ENCODE data around the gene LPCAT4.
"Not testable (repeated sequence)": the region's sequence is repeated elsewhere in the genome, so short reads cannot be mapped to it uniquely, and the experiment has no call there.

Gene LPCAT4, protein sequence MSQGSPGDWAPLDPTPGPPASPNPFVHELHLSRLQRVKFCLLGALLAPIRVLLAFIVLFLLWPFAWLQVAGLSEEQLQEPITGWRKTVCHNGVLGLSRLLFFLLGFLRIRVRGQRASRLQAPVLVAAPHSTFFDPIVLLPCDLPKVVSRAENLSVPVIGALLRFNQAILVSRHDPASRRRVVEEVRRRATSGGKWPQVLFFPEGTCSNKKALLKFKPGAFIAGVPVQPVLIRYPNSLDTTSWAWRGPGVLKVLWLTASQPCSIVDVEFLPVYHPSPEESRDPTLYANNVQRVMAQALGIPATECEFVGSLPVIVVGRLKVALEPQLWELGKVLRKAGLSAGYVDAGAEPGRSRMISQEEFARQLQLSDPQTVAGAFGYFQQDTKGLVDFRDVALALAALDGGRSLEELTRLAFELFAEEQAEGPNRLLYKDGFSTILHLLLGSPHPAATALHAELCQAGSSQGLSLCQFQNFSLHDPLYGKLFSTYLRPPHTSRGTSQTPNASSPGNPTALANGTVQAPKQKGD

GRCh38 chr15:34367101-34368081 lies at the start of gene LPCAT4:
Gene LPCAT4 (minus strand): TSS chr15:34367196. CDS start chr15:34367100, 96 bp downstream.
- peak; percentile 88 for DNase-seq

DNA sequence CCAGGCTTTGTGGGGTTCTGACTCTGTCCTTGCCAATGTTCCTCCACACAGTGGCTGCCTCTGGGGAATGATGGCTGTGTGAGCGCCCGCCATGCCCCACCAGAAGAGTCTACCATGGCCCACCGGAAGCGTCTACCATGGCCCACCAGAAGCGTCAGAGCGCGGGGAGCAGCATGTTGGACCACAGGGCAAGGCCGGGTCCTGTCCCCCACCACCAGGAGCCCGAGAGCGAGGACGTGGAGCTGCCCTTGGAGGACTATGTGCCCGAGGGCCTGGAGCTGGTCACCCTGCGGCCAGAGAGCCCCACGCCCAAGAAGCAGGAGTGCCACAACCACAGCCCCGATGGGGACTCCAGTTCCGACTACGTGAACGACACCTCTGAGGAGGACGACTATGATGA lies 42.5 kb upstream of the LPCAT4 start:
- DNase-seq = not testable (repeated sequence)

GRCh38 chr15:34408973-34409372 lies 42.0 kb upstream of the LPCAT4 start:
- not testable (repeated sequence) for DNase-seq

DNA sequence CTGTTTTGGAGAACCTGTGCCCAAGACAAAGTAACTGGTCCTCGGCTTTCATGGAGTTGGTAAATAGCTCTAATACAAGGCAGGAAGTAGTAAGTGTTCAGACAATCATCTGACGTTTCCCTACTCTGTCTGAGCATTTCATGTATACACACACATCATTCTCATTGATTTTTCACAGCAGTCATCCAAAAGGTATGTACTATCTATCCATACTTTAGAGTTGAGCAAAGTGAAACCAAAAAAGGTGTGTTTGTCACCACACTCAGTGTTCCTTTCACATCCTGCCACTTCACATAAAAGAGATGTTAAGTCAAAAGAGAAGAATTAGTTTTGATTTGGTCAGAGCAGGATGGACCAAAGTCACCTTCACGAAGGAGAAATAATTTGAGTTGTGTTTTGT lies 36.9 kb upstream of the LPCAT4 start:
- not testable (repeated sequence) for DNase-seq

DNA sequence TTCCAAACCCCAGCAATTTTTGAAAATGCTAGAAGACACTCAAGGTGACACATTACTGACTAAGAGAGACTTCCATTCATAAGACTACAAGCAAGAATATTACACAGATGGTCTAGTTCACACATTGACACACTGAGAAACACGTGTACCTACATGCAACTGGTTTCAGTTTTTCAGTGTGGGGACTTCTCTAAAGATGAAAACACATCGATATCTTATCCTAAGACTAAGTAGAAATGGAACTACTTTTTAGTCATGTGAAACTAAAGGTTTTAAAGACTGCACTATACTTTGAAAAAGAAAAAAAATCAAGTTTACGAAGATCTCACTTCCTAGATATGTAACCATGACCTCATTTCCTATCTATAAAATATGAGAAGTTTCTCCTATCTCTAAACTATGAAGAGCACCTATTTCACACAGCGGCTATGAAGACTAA lies 36.2 kb upstream of the LPCAT4 start:
- DNase-seq = not testable (repeated sequence)

GRCh38 chr15:34397637-34398259 lies 30.8 kb upstream of the LPCAT4 start:
- DNase-seq = not testable (repeated sequence)

GRCh38 chr15:34392981-34393380 lies 26.0 kb upstream of the LPCAT4 start:
- DNase-seq = not testable (repeated sequence)

GRCh38 chr15:34389594-34390086 lies 22.6 kb upstream of the LPCAT4 start:
- DNase-seq = not testable (repeated sequence)

- not testable (repeated sequence) for DNase-seq
Measured at GRCh38 chr15:34381829-34382521, 15.0 kb upstream of the LPCAT4 start.

DNA sequence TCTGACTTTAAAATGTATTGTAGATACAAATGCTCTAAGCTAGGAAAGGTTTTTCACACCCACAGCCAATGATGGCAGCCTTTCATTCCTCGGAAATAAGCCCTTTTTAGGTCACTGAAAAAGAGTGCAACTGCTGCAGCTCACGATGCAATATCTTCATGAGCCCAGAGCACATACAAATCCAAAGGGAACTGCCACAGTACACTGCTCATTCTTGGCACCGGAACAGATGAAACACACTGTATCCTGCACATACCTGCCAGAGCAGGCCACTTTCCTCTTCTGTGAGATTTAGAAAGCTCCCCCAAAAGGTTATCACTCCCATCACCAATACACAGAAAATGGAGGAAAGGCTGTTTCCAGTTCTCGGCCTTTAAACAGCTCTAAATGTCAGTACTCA lies 13.5 kb upstream of the LPCAT4 start:
- DNase-seq = not testable (repeated sequence)

DNA sequence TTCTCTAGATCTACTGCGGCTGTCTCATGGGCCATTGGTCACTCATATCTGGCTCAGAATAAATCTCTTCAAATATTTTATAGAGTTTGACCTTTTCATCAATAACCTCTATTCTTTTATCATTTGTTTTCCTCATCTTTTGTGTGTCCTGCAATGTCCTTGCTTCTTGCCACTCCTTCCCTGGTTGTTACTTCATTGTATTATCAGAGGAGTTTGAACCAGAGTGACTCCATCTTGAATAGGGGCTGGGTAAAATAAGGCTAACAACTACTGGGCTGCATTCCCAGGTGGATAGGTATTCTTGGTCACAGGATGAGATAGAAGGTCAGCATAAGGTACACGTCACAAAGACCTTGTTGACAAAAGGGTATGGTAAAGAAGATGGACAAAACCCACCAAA lies 9.9 kb upstream of the LPCAT4 start:
- DNase-seq = no peak

GRCh38 chr15:34375541-34375940 lies 8.5 kb upstream of the LPCAT4 start:
- not testable (repeated sequence) for DNase-seq

- no peak for DNase-seq
Measured at GRCh38 chr15:34374816-34375215, 7.8 kb upstream of the LPCAT4 start.

GRCh38 chr15:34373951-34374350 lies 7.0 kb upstream of the LPCAT4 start:
- no peak for DNase-seq

DNA sequence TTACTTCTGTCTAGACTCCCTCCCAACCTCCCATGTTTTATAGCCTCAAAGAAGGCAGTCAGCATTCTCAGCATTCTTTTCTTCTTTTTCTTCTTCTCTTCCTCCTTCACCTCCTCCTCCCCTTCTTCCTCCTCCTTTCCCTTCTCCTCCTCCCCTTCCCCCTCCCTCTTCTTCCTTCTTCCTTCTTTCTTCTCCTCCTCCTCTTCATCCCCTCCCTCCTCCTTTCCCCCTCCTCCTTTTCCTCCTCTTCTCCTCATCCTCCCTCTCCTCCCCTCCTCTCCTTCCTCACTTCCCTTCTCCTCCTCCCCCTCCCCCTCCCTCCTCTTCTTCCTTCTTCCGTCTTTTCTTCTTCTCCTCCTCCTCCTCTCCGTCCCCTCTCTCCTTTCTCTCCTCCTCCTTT lies 3.6 kb upstream of the LPCAT4 start:
- DNase-seq = no peak

GRCh38 chr15:34370129-34370528 lies 3.1 kb upstream of the LPCAT4 start:
- DNase-seq = no peak

DNA sequence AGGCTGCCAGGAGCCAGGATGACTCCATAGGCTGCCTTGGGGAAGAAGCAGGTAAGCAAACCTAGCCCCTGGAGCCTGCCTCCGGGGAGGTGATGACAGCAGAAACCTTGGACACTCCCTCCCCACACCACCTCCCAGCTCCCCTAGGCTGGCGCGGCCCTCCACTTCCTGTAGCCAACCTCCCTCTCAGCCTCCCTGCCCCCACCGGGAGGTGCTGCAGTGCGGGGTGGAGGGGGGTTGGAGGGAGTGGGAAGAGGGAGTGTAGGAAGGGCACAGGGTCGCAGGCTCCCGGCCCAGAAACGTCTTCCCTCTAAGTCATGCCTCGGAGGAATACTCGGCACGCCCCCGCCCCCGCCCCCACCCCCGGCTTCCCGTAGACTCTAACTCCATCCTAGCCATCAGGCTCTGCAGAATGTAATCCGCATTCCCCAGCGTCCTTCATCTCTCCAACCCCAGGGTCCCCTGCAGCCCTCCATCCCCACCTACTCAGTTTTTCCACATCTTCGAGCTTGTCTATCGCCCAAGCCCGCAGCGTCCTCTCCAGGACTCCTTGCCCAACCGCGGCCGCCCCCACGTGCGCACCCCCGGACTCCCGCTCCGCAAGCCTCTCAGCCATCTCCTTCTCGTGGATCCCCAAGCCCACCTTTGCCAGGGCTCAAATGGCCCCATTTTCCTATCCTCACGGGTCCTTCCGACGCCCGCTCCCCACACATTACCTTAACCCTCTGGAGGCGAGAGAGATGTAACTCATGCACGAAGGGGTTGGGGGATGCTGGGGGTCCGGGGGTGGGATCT lies 528 bp downstream of the LPCAT4 start:
- peak; percentile 36 for DNase-seq

DNA sequence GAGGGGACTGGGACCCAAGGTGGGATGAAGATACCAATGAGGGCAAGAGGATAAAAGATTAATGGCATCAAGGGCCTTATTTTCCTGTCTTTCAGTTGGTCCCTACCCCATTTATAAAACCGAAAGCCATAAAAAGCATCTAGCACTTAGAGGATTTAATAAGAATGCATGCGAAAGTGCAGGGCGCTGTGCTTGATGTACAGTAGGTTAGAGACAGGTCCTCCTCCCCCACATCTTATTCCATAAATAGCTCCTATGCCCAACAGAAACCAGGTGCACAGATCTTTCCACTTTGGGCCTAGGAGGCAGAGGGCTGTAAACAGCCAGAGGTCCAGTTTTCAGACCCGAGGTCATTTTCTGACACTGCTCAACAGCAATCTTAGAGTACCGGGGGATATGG lies 1.2 kb downstream of the LPCAT4 start:
- DNase-seq = no peak

DNA sequence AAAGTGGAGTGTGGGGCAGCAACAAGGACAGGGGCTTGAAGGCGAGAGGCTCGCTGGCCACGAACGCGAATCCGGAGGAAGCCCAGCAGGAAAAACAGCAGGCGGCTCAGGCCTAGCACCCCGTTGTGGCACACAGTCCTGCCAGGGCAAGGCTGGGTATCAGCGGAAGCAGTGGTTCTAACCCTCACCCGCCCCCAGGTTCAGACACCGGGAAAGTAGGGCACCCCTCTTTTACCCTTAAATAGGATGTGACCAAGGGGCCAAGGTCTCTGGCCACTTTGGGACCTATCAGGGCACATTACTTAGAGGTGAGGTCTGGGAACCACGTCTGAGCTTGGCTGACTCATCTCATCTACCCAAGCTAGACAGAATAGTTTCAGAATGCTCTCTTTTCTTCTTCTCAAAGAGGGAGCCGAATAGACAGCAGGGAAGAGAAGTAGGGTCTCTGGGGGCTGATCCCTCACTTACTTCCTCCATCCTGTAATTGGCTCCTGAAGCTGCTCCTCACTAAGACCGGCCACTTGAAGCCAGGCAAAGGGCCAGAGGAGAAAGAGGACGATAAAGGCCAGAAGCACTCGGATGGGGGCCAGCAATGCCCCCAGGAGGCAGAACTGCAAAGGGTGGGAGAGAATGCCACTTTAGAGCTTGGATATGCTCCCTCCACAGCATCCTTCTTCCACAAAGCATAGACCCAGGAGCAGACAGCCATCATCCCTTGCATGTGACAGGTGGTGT lies 1.7 kb downstream of the LPCAT4 start:
- DNase-seq = no peak

- DNase-seq = no peak
Measured at GRCh38 chr15:34364041-34364440, 3.0 kb downstream of the LPCAT4 start.

Data from activated naive CD4-positive, alpha-beta T cell treated with anti-CD3 and anti-CD28 coated beads, Interleukin-2, amount 50 U/mL, for 16 hours (primary cell).